ENCODE results near the gene B3GNT3. TPM values are rescaled to one million over a fixed set of nuclear protein-coding genes. Genes with fewer than 3 reads are reported as not detected.

The B3GNT3 gene
- total and polyA plus RNA-seq, 9 donors, result 0.25 to 0.79 (median 0.37) TPM; not detected in 2

DNA sequence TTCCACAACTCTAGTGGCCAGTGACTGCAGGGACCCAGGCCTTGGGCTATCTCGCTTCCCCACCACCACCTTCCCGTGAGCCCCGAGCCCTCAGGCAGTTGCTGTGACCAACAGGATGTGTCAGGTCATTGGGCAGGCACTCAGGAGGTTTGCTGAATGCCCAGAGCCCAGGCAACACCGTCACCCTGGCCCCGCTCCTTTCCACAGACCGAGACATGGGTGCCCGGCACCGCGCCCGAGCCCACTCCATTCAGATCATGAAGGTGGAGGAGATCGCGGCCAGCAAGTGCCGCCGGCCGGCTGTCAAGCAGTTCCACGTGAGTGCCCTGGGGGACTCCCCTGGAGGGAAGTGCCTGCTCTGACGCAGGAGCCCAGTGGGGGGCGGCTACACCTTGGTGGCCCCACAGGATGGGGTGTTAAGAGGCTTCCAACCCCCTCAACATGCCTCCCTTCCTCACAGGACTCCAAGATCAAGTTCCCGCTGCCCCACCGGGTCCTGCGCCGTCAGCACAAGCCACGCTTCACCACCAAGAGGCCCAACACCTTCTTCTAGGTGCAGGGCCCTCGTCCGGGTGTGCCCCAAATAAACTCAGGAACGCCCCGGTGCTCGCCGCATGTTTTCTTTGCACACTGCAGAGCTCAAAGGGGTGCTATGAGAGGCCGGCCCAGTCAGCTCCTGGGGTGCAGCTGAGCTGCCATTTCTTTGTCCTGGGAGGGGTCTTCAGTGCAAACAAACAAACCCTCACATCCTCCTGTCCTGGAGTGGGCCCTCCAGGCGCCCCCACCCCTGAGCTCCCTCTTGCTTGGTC is 68.0 kb downstream of the B3GNT3 start:
- TF ChIP-seq, protein P1, sequence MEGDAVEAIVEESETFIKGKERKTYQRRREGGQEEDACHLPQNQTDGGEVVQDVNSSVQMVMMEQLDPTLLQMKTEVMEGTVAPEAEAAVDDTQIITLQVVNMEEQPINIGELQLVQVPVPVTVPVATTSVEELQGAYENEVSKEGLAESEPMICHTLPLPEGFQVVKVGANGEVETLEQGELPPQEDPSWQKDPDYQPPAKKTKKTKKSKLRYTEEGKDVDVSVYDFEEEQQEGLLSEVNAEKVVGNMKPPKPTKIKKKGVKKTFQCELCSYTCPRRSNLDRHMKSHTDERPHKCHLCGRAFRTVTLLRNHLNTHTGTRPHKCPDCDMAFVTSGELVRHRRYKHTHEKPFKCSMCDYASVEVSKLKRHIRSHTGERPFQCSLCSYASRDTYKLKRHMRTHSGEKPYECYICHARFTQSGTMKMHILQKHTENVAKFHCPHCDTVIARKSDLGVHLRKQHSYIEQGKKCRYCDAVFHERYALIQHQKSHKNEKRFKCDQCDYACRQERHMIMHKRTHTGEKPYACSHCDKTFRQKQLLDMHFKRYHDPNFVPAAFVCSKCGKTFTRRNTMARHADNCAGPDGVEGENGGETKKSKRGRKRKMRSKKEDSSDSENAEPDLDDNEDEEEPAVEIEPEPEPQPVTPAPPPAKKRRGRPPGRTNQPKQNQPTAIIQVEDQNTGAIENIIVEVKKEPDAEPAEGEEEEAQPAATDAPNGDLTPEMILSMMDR (IDR thresholded peaks at IDR 0.05), result no peak
- TF ChIP-seq POLR2A (IDR thresholded peaks at IDR 0.05) (no peak), EP300 (IDR thresholded peaks at IDR 0.05) (no peak)
- no peak overlapping the region for H3K4me3 ChIP-seq
- H3K27me3 ChIP-seq, result no peaks in the 10 kb centered on the region
- H3K4me1 ChIP-seq (ENCODE audit: insufficient read depth), result peaks cover 5% of the 10 kb centered on the region
- 77 to 85% (median 81%) methylated on average over 22 to 31 of the region's 31 CpGs for WGBS, 3 donors
- no peak overlapping the region for H3K27ac ChIP-seq
- no peaks in the 10 kb centered on the region for H3K9me3 ChIP-seq
- peak in 1 of 5 donors; percentile 38 for DNase-seq
- no peaks in the 10 kb centered on the region for H3K36me3 ChIP-seq
- intact Hi-C loops (cut with DNase I), result loop anchor here in 2 of 4 donors (10.0 kb wide), 2 partner anchors 122 to 132 kb away; no protein-coding TSS in a partner anchor

Small RNAs within 50 kb of the gene (small RNA-seq; reads per million reads assigned to genes)
- gene SNORA68, result not detected

Other genes with a start within 250 kb of the B3GNT3 start
- 10 to 100 TPM; 30.4 to 75.2 (median 45.2) TPM for gene COLGALT1, start 239.5 kb upstream of the B3GNT3 start, total RNA-seq
- gene COLGALT1, start 239.5 kb upstream of the B3GNT3 start, polyA plus RNA-seq, result 10 to 100 TPM; 31.4 to 72.6 TPM
- under 1 TPM; 0.08 to 0.32 (median 0.12) TPM for gene UNC13A, start 106.8 kb upstream of the B3GNT3 start, total RNA-seq
- gene UNC13A, start 106.8 kb upstream of the B3GNT3 start, polyA plus RNA-seq, result under 1 TPM; 0.24 to 0.38 TPM
- gene MAP1S, start 75.7 kb upstream of the B3GNT3 start, total RNA-seq, result 10 to 100 TPM; 25.4 to 76.8 (median 69.3) TPM
- gene MAP1S, start 75.7 kb upstream of the B3GNT3 start, polyA plus RNA-seq, result 10 to 100 TPM in 1 of 2 donors, 1 to 10 TPM in 1; 5.0 to 24.5 TPM
- 1 to 10 TPM; 1.7 to 4.3 (median 3.0) TPM for gene FCHO1, start 43.7 kb upstream of the B3GNT3 start, total RNA-seq
- gene FCHO1, start 43.7 kb upstream of the B3GNT3 start, polyA plus RNA-seq, result 1 to 10 TPM in 1 of 2 donors, under 1 TPM in 1; 0.95 to 2.0 TPM
- 1 to 10 TPM in 4 of 7 donors, under 1 TPM in 2, not detected in 1; 0.38 to 4.9 (median 1.4) TPM for gene INSL3, start 26.4 kb downstream of the B3GNT3 start, total RNA-seq
- 100 to 1,000 TPM; 103 to 121 TPM for gene INSL3, start 26.4 kb downstream of the B3GNT3 start, polyA plus RNA-seq
- 10 to 100 TPM in 6 of 7 donors, 1 to 10 TPM in 1; 7.5 to 35.5 (median 25.7) TPM for gene JAK3, start 52.8 kb downstream of the B3GNT3 start, total RNA-seq
- gene JAK3, start 52.8 kb downstream of the B3GNT3 start, polyA plus RNA-seq, result 10 to 100 TPM in 1 of 2 donors, 1 to 10 TPM in 1; 6.6 to 12.7 TPM
- gene RPL18A, start 64.8 kb downstream of the B3GNT3 start, total RNA-seq, result 1,000 to 10,000 TPM; 2,762 to 5,071 (median 3,195) TPM
- 1,000 to 10,000 TPM in 1 of 2 donors, 100 to 1,000 TPM in 1; 636 to 4,721 TPM for gene RPL18A, start 64.8 kb downstream of the B3GNT3 start, polyA plus RNA-seq
- gene SLC5A5, start 76.8 kb downstream of the B3GNT3 start, total RNA-seq, result under 1 TPM in 1 of 7 donors, not detected in 6; 0.07 TPM
- not detected for gene SLC5A5, start 76.8 kb downstream of the B3GNT3 start, polyA plus RNA-seq
- gene CCDC124, start 137.9 kb downstream of the B3GNT3 start, total RNA-seq, result 10 to 100 TPM; 20.7 to 69.3 (median 50.4) TPM
- gene CCDC124, start 137.9 kb downstream of the B3GNT3 start, polyA plus RNA-seq, result 10 to 100 TPM in 1 of 2 donors, 1 to 10 TPM in 1; 4.7 to 74.5 TPM
- 1 to 10 TPM in 4 of 7 donors, under 1 TPM in 2, not detected in 1; 0.33 to 5.9 (median 2.2) TPM for gene KCNN1, start 172.0 kb downstream of the B3GNT3 start, total RNA-seq
- gene KCNN1, start 172.0 kb downstream of the B3GNT3 start, polyA plus RNA-seq, result 1 to 10 TPM in 1 of 2 donors, under 1 TPM in 1; 1.00 to 1.7 TPM
- 10 to 100 TPM in 5 of 7 donors, 1 to 10 TPM in 2; 6.8 to 22.8 (median 12.2) TPM for gene ARRDC2, start 213.0 kb downstream of the B3GNT3 start, total RNA-seq
- gene ARRDC2, start 213.0 kb downstream of the B3GNT3 start, polyA plus RNA-seq, result 10 to 100 TPM; 12.9 to 14.7 TPM

Measured in ovary (tissue), 9 donors.